HG02981 (cell line): ENCODE results near the gene CERS1.

ENCODE experiments used
- ATAC-seq: cut with Tn5 transposase; IDR thresholded peaks from one replicate; pipeline ENCODE4 v1.9.1; 2021; ENCODE audit warnings: mild to moderate bottlenecking, moderate library complexity; ENCODE audit not compliant: unreplicated experiment

CERS1 gene

DNA sequence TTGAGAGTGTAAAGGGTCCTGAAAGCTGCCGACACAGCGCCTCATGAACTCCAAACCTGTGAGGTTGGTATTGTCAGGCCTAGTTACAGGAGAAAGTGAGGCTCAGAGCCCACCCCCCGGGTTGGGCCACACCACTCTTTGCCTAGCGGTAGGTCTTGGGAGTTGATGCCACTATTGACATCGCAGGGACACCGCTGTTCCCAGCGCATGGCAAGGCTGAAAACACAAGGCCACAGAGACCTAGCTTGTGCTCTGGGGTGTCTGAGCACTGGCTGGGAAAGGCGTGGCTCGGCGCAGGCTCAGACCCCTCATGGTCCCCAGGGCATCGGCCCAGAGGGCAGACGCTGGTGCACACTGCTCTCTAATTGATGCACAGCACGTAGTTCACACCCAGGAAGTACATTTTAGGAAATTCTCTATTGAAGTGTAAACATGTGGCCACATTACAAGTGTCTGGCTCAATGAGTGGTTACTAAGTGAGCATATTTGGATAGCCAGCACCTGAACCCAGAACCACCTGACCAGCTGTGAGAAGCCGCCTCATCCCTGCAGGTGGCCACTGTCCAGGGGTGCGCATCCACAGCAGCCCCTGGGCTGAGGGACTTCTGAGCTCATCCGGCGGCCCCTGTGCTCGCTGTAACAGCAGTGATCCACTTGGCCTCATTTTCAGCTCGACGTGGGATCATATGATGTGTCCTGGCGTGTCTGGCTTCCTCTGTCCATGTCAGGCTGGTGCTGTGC is 36.9 kb downstream of the CERS1 start:
- ATAC-seq = no peak

DNA sequence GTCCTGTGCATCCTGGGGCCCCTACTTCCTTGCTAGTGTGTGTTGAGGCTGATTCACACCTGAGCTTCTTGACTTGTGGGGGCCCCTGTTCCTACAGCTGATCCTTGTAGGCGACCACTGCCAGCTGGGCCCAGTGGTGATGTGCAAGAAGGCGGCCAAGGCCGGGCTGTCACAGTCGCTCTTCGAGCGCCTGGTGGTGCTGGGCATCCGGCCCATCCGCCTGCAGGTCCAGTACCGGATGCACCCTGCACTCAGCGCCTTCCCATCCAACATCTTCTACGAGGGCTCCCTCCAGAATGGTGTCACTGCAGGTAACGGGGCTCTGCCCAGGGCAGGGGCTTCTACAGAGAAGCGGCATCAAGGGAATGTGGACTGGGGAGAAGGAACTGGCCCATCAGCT is 38.7 kb downstream of the CERS1 start:
- ATAC-seq = no peak

DNA sequence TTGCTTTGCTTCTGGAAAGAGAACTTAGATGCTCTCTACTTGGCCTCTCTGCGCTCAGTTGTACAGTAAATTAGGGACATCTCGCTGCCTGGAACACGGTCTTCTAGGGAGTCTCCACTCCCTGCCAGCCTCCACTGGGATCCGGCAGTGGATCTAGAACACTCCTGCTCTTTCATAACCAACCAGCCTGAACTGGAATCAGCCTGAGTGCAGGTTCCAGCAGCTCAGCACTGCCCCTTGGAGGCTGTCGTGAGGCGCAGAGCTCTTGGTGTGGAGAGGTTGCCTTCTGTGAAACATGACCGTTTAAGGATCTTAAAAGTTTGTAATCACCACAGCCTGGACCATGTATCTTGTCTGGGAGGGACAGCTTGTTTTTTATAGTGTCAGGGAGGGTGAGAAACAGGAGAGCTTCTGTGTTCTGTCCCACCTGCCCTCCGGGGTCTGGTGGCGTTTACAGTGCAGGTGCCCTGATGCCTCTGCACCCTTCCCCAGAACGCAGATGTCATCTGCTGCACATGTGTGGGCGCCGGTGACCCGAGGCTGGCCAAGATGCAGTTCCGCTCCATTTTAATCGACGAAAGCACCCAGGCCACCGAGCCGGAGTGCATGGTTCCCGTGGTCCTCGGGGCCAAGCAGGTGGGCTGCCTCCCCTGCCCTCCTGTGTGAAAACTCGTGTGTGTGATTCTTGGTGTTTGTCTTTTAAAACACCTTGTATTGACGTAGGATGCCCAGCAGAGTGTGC is 39.4 kb downstream of the CERS1 start:
- ATAC-seq = no peak

DNA sequence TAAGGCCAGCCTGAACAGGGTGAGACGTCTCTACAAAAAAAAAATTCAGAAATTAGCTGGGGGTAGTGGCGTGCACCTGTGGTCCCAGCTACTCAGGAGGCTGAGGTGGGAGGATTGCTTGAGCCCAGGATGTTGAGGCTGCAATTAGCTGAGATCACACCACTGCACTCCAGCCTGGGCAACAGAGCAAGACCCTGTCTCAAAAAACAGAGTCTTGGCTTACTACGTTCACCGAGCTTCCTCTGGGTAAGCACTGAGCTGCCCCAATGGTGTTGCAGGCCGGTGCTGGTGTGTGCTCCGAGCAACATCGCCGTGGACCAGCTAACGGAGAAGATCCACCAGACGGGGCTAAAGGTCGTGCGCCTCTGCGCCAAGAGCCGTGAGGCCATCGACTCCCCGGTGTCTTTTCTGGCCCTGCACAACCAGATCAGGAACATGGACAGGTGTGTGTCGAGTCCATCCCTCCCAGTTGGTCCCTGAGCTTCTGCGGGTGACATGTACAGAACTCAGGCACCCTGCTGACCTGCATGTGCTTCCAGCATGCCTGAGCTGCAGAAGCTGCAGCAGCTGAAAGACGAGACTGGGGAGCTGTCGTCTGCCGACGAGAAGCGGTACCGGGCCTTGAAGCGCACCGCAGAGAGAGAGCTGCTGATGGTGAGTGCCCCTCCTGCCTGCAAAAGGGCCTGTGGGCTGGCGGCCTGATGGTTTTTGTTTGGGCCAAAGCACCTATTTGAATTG is 40.1 kb downstream of the CERS1 start:
- no peak for ATAC-seq

DNA sequence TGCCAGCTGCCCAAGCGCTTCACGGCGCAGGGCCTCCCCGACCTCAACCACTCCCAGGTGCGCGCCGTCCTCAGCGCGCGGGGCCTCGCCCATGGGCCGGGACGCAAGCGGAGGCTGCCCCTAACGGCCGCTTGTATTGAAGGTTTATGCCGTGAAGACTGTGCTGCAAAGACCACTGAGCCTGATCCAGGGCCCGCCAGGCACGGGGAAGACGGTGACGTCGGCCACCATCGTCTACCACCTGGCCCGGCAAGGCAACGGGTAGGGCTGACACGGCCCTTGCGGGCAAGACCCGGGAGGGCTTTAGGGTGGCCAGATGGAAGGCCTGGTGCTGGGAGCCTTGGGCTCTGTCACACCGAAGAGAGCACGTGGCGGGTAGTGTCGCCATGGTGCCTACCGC is 41.0 kb downstream of the CERS1 start:
- ATAC-seq = no peak

DNA sequence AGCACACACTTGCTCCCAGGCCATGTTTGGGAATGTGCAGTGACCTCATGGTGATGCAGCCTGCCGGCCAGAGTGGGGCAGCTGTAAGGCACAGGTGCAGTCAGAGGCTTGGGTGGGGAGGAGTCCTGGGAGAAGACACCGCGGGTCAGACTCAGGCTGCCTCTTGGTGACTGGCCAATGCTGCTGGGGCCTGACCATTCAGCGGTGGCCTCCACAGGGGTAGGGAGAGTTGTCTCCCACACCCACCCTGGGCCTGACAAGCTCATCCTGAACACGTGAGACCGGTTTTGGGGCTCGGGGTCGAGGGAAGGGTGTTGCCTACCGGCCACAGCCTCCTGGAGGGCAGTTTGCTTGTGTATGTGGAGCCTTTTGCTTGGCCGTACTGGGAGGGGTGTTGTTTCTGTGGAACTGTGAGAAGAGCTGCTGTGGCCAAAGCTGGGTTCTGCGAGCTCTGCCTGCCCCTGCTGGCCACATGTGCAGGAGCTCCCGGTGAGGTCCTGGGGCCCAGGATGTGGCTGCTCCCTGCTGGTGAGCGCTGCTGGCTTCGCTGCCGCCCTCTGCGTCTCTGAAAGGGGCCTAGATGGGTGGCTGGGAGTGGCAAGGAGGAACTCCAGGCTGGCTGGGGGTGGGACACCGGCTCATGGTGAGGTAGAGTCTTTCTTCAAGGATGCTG is 42.1 kb downstream of the CERS1 start:
- ATAC-seq = no peak

DNA sequence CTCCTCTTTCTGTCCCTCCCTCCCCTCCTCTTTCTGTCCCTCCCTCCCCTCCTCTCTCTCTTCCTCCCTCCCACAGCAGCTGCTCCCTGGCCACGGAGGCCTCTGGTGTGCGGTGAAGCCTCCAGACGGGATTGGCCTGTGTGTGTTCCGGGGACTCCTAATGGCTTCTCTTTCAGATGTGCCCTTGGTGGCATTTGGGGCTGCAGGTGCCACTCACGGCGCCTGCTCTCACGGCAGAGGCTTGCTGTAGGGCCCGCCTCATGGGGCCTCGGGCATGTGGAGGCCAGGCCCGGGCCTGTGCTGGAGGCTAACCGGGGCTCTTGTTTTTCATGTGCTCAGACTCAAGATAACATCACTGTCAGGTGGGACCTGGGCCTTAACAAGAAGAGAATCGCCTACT is 43.3 kb downstream of the CERS1 start:
- no peak for ATAC-seq

DNA sequence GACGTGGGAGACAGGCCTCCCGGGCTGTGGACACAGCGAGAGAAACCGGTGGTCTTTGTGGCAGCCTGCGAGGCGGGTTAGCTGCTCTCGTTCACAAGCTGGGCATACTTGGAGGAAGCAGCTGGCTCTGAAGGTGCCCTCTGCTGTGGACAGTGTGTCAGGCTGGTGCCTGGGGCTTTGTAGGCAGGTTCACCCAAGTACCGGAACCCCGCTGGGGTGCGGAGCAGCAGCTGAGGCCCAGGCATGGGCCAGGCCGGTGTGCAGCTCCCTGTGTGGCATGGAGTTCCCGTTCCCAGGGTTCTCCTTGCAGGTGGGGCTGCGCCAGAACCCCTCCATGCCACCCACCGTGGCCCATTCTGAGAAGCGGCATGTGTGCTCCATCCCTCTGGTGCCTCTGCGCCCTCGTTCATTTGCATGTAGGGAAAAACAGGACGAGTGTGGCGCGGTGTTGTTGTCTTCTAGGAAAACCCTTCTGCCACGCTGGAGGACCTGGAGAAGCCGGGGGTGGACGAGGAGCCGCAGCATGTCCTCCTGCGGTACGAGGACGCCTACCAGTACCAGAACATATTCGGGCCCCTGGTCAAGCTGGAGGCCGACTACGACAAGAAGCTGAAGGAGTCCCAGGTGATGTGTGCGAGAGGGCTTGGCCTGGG is 44.2 kb downstream of the CERS1 start:
- ATAC-seq = no peak

DNA sequence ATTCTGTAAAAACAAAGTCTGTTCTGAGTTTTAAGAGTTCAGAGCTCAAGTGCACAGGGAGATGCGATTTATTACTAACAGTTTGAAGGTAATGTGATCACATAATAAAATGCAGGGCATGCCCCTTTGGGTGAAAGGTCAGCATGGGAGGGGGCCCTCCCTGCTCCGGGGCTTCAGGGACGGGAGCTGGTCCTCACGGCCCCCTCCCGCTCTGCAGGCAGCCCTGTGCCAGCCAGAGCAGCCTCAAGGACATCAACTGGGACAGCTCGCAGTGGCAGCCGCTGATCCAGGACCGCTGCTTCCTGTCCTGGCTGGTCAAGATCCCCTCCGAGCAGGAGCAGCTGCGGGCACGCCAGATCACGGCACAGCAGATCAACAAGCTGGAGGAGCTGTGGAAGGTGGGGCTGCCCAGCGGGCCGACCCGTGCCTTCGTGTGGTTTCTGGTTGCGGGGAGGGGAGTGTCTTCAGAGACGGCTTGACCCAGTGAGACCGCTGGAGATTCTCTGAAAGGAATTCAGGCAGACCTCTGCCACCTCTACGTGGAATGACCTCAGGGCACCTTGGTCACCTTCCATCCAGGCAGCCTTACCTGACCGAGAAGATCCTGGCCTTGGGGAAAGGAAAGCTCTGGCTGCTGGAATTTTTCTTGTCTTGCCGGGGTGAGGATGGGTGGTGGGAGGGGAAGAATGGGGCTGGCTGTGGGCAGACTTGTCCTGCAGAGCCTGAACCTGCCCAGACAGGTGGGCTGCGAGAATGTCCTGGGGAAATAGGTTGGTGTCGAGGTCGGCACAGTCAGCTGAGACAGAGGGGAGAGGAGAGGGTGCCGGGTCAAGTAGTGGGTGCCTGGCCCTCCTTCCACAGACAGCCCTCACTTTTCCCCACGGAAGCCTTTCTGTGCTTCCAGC is 45.2 kb downstream of the CERS1 start:
- no peak for ATAC-seq

DNA sequence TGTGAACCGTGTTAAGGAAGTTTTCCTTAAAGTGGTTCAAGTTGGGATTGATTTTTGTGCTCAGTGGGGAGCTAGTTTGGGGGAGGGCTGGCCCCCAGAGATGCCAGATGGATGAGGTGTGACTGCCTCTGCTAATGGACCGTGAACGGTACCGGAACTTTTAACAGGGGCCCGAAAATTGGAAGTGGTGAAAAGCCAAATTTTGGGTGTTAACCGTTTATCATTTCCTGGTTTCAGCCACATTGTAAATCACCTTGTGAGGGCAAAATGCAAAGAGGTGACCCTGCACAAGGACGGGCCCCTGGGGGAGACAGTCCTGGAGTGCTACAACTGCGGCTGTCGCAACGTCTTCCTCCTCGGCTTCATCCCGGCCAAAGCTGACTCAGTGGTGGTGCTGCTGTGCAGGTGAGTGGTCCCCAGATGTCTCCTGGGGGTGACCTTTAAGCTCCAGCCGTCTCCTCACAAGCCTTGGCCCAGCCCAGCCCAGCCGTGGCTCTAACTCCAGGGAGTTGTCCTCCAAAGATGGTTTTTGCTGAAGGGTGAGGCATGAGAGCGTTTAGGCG is 46.0 kb downstream of the CERS1 start:
- ATAC-seq = no peak

DNA sequence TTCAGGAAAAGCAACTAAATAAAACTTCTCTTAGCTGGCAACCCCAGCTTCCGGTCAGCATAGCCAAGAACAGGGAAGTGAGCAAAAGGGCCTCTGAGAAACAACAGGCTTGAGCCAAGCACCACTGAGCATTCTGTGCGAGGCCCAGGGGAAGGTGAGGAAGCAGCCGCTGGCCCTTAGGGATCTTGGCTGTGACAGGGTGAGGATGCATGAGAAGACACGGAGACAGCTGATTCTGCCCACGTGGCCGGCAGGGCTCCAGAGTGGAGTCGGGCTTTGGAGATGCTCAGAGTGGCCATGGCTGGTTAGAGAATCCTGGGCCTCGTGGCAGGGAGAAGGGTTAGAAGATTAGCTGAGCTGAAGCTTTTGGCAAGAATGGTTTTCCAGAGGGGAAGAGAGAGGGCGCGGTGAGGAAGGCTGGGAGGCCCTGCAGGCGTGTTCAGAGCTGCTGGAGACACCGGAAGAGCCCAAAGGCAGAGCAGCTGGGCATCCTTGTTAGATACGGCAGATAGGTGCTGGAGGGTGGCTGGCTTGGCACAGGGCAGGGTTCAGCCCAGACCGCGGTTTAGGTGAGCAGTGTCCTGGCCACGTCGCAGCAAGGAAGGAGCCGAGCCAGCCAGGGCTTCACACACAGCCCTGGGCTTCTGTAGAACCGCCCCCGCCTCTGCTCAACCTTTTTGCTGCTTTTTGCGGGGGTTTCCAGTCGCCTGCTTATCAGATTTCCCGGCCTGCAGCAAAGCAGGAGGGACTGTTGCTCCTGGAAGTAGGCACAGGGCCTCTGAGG is 46.9 kb downstream of the CERS1 start:
- no peak for ATAC-seq

DNA sequence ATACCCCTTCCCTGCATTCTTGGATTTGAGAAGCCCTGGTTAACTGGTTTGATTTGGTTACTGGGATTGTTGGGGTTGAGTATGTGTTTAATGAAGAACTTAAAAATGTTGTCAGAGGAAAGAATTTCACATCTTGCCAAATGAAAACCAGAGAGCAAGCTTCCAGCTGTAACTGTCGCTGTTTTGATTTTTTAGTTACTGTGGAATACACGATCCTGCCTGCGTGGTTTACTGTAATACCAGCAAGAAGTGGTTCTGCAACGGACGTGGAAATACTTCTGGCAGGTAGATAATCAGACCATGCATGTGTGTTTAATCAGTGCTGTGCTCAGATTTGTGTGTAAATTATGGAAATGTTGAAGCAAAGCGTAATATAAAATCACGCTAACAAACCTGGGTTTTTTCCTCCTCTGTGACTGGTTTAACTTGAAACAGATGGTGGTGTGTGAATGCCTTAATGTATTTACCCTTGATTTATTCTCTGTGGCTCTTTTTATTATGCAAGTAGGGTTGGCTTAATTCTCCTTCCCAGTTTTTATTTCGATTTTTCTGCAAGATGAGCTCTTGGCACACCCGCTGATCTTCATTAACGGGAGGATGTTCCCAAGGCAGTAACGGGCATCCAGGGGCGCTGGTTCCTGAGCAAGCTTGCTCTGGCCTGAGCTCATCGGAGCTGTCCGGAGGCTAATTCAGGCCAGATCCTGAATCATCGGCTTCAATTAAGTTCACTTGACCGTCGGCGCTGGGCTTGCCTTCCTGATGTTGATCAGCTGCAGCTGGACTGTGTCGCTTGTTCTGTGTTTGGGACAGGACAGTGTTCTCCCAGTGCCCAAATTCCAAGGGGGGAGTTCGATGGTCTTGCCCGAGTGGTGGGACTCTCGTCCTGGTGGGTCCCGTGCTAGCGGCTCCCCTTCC is 48.2 kb downstream of the CERS1 start:
- ATAC-seq = no peak

DNA sequence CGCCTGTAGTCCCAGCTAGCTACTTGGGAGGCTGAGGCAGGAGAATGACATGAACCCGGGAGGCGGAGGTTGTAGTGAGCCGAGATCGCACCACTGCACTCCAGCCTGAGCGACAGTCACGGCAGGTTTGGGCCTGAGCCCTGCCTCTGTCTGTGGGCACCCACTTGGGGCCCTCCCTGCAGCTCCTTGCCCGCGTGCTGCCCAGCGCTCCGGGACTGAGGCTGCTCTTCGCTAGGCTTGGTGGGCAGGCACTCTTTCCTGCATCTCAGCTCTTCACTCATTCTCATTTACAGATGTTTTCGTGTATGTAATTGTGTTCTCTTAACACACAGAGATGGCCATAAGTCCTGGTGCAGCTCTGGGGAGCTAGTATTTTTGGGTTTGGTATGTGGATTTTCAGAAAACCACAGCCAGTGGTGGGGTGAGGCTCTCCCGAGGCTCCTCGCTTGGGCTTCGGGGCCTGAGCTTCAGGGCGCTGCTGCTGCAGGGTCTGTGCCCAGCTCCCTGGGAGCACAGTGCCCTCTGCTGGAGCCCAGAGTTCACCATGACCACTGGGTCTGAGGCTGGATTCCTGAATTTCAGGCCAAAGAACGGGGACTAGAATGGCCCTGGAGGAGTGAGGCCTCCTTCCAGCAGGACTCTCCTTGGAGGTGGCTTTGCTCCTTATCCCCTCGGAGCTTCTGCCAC is 49.0 kb downstream of the CERS1 start:
- no peak for ATAC-seq

DNA sequence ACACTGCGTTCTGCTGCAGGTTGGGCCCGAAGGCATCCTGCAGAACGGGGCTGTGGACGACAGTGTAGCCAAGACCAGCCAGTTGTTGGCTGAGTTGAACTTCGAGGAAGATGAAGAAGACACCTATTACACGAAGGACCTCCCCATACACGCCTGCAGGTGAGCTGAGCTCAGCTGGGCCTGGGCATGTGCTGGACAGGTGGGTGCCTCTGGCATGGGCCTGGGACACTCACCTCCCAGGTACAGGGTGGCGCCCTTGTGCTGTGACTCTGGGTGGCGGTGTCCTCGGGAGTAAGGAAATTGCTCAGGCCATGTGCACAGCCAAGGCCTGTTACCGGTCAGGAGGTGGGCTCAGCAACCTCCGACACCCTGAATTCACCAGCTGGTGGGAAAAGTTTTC is 50.0 kb downstream of the CERS1 start:
- no peak for ATAC-seq

DNA sequence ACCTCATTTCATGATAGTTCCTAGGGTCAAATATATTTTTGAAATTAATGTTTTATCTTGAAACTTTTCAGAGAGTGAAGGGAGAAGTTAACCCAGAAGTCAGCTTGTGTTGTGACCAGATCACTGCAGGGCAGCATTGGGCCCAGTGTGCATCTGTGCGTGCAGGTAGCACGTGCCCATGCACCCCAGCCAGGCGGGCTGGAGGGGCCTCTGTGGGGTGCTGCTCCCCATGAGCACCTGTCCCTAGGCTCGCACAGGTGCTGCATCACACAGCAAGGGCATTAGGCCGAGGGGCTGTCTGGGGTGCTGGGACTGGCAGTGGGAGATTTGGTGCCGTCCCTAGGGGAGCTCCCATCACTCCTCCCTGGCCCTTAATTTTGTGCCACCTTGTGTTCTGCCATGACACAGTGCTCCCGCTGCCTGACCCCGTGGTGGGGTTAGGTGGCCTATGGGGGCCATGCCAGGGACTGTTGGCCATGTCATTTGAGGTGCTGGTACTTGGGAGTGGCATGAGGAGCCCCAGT is 51.1 kb downstream of the CERS1 start:
- ATAC-seq = no peak

DNA sequence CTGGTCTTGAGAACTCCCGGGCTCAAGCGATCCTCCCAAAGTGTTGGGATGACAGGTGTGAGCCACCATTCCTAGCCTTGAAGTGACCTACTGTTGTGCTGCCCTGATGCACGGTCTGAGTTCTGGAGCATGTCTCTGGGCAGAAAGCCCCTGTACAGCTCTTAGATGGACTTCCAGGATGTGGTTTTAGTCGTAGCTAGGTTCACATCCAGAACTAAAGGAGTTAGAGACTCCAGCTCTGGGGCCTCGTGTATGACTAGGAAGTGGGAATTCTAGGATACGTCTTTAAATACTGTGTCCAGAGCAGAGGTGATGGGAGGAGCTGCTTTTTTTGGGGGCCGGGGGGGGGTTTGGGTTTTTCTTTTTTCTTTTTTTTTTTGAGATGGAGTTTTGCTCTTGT is 52.0 kb downstream of the CERS1 start:
- ATAC-seq = no peak

DNA sequence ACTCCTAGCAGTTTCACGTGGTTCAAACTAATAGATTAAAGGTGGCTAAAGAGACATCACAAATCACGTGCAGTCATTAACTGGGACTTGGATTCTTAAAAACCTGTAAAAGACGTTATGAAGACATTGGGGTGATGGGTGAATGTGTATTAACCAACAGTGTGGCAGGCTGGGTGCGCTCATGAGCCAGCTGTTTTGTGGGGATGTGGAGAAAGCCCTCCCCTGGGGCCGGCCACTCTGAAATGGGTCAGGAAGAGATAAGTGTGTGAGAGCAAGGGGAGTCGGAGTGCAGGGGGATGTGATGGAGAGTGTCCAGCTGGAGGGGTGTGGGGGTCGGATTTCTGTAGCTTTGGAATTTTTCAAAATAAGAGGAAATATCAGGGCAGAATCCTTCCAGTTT is 53.8 kb downstream of the CERS1 start:
- no peak for ATAC-seq
